ENCODE data around the gene JADE1. TPM values are rescaled to one million over a fixed set of nuclear protein-coding genes. Genes with fewer than 3 reads are reported as not detected.

JADE1 gene
- 12.5 and 24.9 TPM in 2 replicates for total RNA-seq

DNA sequence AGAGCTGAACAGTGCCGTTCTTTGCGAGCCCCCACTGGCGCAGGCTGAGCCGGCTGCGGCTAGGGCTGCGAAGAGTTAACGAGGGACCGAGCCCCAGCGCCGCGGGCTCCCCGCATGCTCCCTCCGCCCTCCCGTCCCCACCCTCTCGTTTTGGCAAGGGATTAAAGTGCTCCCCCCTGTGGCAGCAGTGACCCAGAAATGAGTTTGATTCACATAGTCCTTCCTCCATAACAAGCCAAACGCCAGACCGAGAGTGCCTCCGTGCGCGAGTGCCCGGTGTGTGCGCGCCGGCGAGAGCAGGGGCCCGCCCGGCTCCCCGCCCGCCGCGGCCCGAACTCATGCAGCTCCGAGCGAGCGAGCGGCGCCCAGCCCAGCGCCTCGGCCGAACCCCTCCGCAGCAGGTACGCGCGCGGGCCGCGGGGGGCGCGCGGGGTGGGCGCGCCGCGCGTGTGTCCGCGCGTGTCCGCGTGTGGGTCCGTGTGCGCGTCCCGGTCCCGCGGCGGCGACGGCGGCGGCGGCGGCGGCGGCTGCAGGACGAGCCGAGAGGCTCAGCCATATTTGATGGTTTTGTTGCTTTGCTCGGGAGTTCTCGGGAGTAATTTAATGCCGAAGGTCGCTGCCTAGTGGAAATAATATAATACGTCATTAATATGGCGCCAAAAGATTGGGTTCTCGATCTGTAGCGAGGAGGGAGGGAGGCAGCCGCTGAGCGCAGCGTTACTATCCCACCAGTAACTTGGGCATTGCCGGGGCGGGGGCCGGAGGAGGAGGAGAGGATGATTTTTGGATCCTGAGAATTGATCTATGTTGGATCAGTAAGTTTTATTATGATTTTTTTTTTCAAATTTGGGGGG lies at the start of gene JADE1:
Gene JADE1, plus strand, starts transcription at position 224 of the 854 bp plus-strand sequence. CDS start 22,059 bp downstream, outside the sequence.

